CD14-positive monocyte (primary cell): ENCODE data around the gene ACSL3. TPM values are rescaled to one million over a fixed set of nuclear protein-coding genes. Genes with fewer than 3 reads are reported as not detected.

Experiments used
- DNase-seq, 3 donors: peaks; one replicate each; pipeline ENCODE4 v3.0.0-alpha.2; 2011 to 2022
- H2AFZ ChIP-seq: 2 replicates; pipeline ENCODE4 v1.6.0; 2012; ENCODE audit warnings: mild to moderate bottlenecking, low read depth, low read length, inconsistent platforms; ENCODE audit not compliant: insufficient read depth, poor library complexity, severe bottlenecking
- H3K27ac ChIP-seq, 2 donors: 1 replicate in 1 of 2; 2 replicates in 1 of 2; pipeline ENCODE4 v1.5.1; 2012 to 2013; ENCODE audit warnings: low read length in 2 of 2, control low read depth in 1 of 2, inconsistent platforms in 1 of 2, low read depth in 1 of 2, mild to moderate bottlenecking in 1 of 2
- H3K27me3 ChIP-seq, 2 donors: one replicate each; pipeline versions ENCODE4 v1.6.0 to v1.6.1; 2011 to 2013; ENCODE audit warnings: low read length in 2 of 2; ENCODE audit not compliant: control insufficient read depth in 2 of 2, insufficient read depth in 2 of 2
- H3K36me3 ChIP-seq, 2 donors: replicated peaks in 1 of 2; 1 replicate in 1 of 2; 2 replicates in 1 of 2; pipeline versions ENCODE4 v1.5.1 to v1.6.1; 2012 to 2013; ENCODE audit warnings: low read length in 2 of 2, control low read depth in 1 of 2, inconsistent platforms in 1 of 2, mild to moderate bottlenecking in 1 of 2; ENCODE audit not compliant: insufficient read depth in 2 of 2, control insufficient read depth in 1 of 2
- H3K4me1 ChIP-seq, 2 donors: 1 replicate in 1 of 2; 2 replicates in 1 of 2; pipeline versions ENCODE4 v1.5.1 to v1.6.1; 2012 to 2013; ENCODE audit warnings: low read length in 2 of 2, control low read depth in 1 of 2, inconsistent platforms in 1 of 2, mild to moderate bottlenecking in 1 of 2, moderate library complexity in 1 of 2; ENCODE audit not compliant: insufficient read depth in 2 of 2, control insufficient read depth in 1 of 2
- H3K4me2 ChIP-seq: replicated peaks from 2 replicates; pipeline ENCODE3; 2012; ENCODE audit warnings: low read length, moderate library complexity, mild to moderate bottlenecking; ENCODE audit not compliant: poor library complexity, severe bottlenecking; ENCODE audit errors: extremely low read depth
- H3K4me3 ChIP-seq, 3 experiments: fragments of 200-600 bp in 1 of 3; sonication (generic) in 1 of 3; replicated peaks in 1 of 3; 1 replicate in 2 of 3; 2 replicates in 1 of 3; pipeline ENCODE4 v1.5.1; 2011 to 2013; ENCODE audit warnings: low read length in 3 of 3, mild to moderate bottlenecking in 3 of 3, control low read depth in 2 of 3, low read depth in 2 of 3, inconsistent platforms in 1 of 3, moderate library complexity in 1 of 3
- H3K79me2 ChIP-seq: 2 replicates; pipeline ENCODE4 v1.6.0; 2012; ENCODE audit warnings: mild to moderate bottlenecking, control low read depth, inconsistent platforms, low read length, moderate library complexity; ENCODE audit not compliant: insufficient read depth
- H3K9ac ChIP-seq: 2 replicates; pipeline ENCODE4 v1.6.0; 2017; ENCODE audit warnings: low read length, mild to moderate bottlenecking; ENCODE audit not compliant: insufficient read depth, poor library complexity, severe bottlenecking
- H3K9me3 ChIP-seq, 2 donors: replicated peaks in 1 of 2; 1 replicate in 1 of 2; 2 replicates in 1 of 2; pipeline versions ENCODE4 v1.5.1 to v1.6.1; 2012 to 2013; ENCODE audit warnings: low read length in 2 of 2, control low read depth in 1 of 2; ENCODE audit not compliant: control insufficient read depth in 1 of 2, insufficient read depth in 1 of 2
- H4K20me1 ChIP-seq: 2 replicates; pipeline ENCODE4 v1.6.0; 2012; ENCODE audit warnings: mild to moderate bottlenecking, low read length, control low read depth, moderate library complexity; ENCODE audit not compliant: insufficient read depth
- H3K27ac Mint-ChIP-seq, 7 donors: one replicate each; pipeline ENCODE4 v1.8.0; 2020; ENCODE audit warnings: mild to moderate bottlenecking in 7 of 7, mixed read lengths in 7 of 7, moderate library complexity in 6 of 7, inconsistent platforms in 2 of 7
- H3K27me3 Mint-ChIP-seq, 3 donors: one replicate each; pipeline ENCODE4 v1.8.0; 2021 to 2022; ENCODE audit warnings: low read depth in 3 of 3, mild to moderate bottlenecking in 3 of 3, mixed read lengths in 3 of 3, moderate library complexity in 3 of 3, inconsistent platforms in 1 of 3
- H3K36me3 Mint-ChIP-seq, 2 donors: one replicate each; pipeline ENCODE4 v1.8.0; 2020; ENCODE audit warnings: mixed read lengths in 2 of 2, inconsistent platforms in 1 of 2, mild to moderate bottlenecking in 1 of 2
- H3K4me1 Mint-ChIP-seq: one replicate; pipeline ENCODE4 v1.8.0; 2020; ENCODE audit warnings: mild to moderate bottlenecking, mixed read lengths
- H3K4me3 Mint-ChIP-seq, 2 donors: one replicate each; pipeline ENCODE4 v1.8.0; 2020; ENCODE audit warnings: mild to moderate bottlenecking in 2 of 2, mixed read lengths in 2 of 2, moderate library complexity in 1 of 2
- H3K9me3 Mint-ChIP-seq, 7 donors: one replicate each; pipeline ENCODE4 v1.8.0; 2020 to 2022; ENCODE audit warnings: mixed read lengths in 7 of 7, mild to moderate bottlenecking in 6 of 7, moderate library complexity in 6 of 7, inconsistent platforms in 2 of 7
- WGBS: methylation state at CpG from one replicate; pipeline ENCODE4 v1.1.5; 2013; ENCODE audit warnings: missing lambda C conversion rate; ENCODE audit not compliant: insufficient coverage; 5-methylcytosine and 5-hydroxymethylcytosine counted together
- intact Hi-C, 2 donors: fragments of 100-400 bp; cut with micrococcal nuclease; formaldehyde crosslinking; loops; one replicate each; pipeline versions ENCODE4 v1.15.0 to v1.15.1; 2023
- polyA plus RNA-seq, 3 donors: library from polyadenylated mRNA; depleted of rRNA in 1 of 3; unstranded in 2 of 3; stranded (reverse) in 1 of 3; fragments of 300-500 nt in 2 of 3; fragments of >200 nt in 1 of 3; fragmentation: Illumina TruSeq in 2 of 3; gene quantifications; 1 replicate in 2 of 3; 2 replicates in 1 of 3; pipeline ENCODE4 v1.2.3, GENCODE V29; 2012 to 2021
- TF ChIP-seq, protein P1 (sequence below): fragments of 200-600 bp; IDR thresholded peaks from one replicate; pipeline ENCODE4 v1.8.0; 2022; ENCODE audit warnings: antibody characterized with exemption, mild to moderate bottlenecking

ACSL3 gene
- polyA plus RNA-seq, 3 donors: 8.8 to 24.4 (median 19.9) TPM

DNA sequence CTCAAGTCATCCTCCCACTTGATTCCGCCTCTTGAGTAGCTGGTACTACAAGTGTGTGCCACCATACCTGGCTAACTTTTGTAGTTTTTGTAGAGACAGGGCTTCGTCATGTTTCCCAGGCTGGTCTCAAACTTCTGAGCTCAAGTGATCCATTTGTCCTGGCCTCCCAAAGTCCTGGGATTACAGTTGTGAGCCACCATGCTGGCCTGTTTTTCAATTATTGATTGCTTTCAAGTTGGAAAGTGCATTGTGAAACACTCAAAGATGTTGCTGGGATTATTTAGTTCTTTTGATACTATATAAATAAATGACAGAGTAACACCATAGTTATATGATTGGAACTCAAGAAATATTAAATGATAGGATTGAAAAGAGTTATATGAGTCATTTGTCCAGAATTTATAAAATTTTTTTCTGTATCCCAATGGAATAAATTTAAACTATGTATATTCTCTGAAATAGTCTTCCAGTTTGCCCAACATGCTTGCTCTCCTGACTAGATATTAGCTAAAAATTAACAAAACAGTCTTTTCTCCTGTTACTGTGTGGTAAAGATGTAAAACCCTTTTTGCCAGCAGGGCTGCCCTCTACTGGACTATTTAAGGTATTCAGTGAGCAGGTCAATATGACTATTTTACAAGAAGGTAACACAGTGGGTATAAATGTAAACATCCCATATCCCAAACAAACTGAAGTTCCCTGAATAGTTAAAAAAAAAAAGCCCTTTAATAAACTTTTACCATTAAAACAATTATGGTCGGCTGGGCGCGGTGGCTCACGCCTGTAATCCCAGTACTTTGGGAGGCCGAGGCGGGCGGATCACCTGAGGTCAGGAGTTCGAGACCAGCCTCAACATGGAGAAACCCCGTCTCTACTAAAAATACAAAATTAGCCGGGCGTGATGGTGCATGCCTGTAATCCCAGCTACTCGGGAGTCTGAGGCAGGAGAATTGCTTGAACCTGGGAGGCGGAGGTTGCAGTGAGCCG, 42.7 kb downstream of the ACSL3 start:
- H3K27me3 Mint-ChIP-seq: no peaks in the 10 kb centered on the region
- peaks cover 46 to 59% of the 10 kb centered on the region in 2 donors for H3K36me3 Mint-ChIP-seq
- H3K9me3 Mint-ChIP-seq: no peaks in the 10 kb centered on the region
- intact Hi-C loops: loop anchor here in 1 of 2 donors (1.0 to 5.0 kb wide), 3 partner anchors 41 to 211 kb away; partner anchors contain the start of gene ACSL3
- Histone ChIP-seq H3K4me2 (no peak overlapping the region), H4K20me1 (peaks cover 10% of the 10 kb centered on the region), H2AFZ (no peak overlapping the region), H3K27ac (no peak overlapping the region), H3K9me3 (no peaks in the 10 kb centered on the region), H3K4me3 (no peak overlapping the region), H3K4me1 (peaks cover 2 to 4% of the 10 kb centered on the region in 2 donors), H3K36me3 (peaks cover 10 to 54% of the 10 kb centered on the region in 2 donors), H3K79me2 (peaks cover 71% of the 10 kb centered on the region), H3K9ac (no peak overlapping the region), H3K27me3 (no peaks in the 10 kb centered on the region)
- WGBS: 100% methylated on average over 2 of the region's 16 CpGs
- DNase-seq: peak; percentile 34 to 58 (median 51)
- H3K27ac Mint-ChIP-seq: peak overlapping the region in 1 of 7 donors; percentile 65
- no peak overlapping the region for H3K4me3 Mint-ChIP-seq
- peaks cover 9% of the 10 kb centered on the region for H3K4me1 Mint-ChIP-seq
- TF ChIP-seq, protein P1, sequence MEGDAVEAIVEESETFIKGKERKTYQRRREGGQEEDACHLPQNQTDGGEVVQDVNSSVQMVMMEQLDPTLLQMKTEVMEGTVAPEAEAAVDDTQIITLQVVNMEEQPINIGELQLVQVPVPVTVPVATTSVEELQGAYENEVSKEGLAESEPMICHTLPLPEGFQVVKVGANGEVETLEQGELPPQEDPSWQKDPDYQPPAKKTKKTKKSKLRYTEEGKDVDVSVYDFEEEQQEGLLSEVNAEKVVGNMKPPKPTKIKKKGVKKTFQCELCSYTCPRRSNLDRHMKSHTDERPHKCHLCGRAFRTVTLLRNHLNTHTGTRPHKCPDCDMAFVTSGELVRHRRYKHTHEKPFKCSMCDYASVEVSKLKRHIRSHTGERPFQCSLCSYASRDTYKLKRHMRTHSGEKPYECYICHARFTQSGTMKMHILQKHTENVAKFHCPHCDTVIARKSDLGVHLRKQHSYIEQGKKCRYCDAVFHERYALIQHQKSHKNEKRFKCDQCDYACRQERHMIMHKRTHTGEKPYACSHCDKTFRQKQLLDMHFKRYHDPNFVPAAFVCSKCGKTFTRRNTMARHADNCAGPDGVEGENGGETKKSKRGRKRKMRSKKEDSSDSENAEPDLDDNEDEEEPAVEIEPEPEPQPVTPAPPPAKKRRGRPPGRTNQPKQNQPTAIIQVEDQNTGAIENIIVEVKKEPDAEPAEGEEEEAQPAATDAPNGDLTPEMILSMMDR: peak; percentile 65

DNA sequence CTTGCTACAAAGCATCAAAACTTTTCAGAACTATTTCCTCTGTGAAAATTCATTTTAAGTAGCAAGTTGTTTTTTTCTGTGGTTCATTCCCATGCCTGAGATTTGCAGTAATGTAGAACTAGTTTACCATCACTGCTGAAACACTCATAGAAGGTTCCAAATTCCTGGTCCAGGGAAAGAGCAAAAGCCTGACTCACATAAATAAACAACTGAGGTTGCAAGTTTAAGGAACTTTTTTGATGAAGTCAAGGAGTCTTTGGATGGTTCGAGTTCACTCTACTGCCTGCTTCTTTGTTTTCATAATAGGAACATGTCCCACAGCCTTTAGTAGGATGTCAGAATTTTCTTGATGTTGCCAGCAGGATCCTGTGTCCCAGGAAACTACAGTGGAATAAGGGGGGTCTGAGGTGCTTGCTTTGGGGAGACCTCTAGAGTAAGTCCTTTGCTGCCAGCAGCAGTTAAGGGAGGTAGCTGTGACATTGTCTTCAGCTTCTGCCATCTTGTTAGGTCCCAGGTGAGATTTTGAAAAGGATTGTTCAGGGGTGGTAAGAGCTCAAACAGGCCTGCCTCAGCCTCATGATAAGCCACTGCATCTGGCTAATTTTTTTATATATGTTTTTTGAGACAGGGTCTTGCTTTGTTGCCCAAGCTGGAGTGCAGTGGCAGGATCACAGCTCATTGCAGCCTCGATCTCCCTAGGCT, 43.9 kb downstream of the ACSL3 start:
- no peak overlapping the region for H3K27ac Mint-ChIP-seq
- H3K36me3 Mint-ChIP-seq: peaks cover 58 to 65% of the 10 kb centered on the region in 2 donors
- Histone ChIP-seq H2AFZ (no peak overlapping the region), H4K20me1 (peaks cover 7% of the 10 kb centered on the region), H3K4me2 (no peak overlapping the region), H3K27ac (no peak overlapping the region), H3K9me3 (no peaks in the 10 kb centered on the region), H3K9ac (no peak overlapping the region), H3K27me3 (no peaks in the 10 kb centered on the region), H3K4me3 (no peak overlapping the region), H3K36me3 (peaks cover 20 to 64% of the 10 kb centered on the region in 2 donors), H3K4me1 (no peaks in the 10 kb centered on the region), H3K79me2 (peaks cover 69% of the 10 kb centered on the region)
- H3K27me3 Mint-ChIP-seq: no peaks in the 10 kb centered on the region
- H3K9me3 Mint-ChIP-seq: no peaks in the 10 kb centered on the region
- intact Hi-C loops: loop anchor here (5.0 kb wide), 3 partner anchors 42 to 212 kb away; partner anchors contain the start of gene ACSL3 (in 1 of the 2)
- whole genome bisulfite sequencing: no CpG with 5 or more reads among the region's 2 CpGs
- H3K4me1 Mint-ChIP-seq: peaks cover 6% of the 10 kb centered on the region
- H3K4me3 Mint-ChIP-seq: no peak overlapping the region
- TF ChIP-seq, protein P1: no peak
- DNase-seq: no peak
